CD4-positive, alpha-beta T cell treated with Interleukin-15 for 1 hour (primary cell): ENCODE results near the gene DGKG.
A peak's percentile ranks its signal among the peaks of the same experiment; 100 is the strongest.

ENCODE experiments used
- DNase-seq: peaks from one replicate; pipeline ENCODE4 v3.0.0-alpha.2; 2020

DGKG gene

DNA sequence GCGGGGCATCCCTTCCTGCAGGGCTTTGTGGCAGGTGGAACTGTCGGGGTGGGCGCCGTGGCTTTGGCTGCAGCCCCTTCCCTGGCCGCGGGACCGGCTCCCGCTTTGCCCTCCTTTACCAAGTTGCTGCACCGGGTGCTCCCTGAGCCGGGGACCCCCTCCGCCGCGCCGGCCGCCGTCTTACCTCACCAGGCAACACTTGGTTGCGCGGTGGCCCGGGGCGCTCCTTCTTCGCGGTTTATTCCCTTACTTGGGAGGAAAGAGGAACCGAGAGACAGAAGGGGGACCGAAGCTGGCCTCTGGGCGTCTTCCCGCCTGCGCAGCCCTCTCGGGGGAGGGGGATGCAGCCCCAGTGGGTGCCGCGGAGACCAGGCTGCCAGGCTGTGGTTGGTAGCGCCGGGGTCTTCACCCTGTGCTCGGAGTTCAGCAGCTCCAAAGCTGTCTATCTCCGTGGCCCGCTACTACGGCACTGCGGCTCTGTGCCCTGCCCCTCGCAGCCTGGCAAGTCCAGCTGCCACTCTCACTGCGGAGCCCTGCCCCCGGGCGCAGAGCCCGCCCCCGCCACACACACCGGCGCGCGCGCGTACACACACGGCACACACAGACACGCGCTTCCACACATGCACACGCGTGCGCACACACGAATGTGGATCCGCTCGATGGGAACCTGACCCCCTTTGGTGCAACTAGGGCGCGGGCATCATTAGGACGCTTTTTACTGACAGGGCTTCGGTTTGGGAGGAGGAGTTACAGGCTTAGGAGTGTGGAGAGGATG is at the start of gene DGKG:
Gene DGKG (minus strand): TSS at position 473 of the 775 bp plus-strand sequence. CDS start 41,775 bp downstream, outside the sequence.
- DNase-seq: peak; percentile 62

DNA sequence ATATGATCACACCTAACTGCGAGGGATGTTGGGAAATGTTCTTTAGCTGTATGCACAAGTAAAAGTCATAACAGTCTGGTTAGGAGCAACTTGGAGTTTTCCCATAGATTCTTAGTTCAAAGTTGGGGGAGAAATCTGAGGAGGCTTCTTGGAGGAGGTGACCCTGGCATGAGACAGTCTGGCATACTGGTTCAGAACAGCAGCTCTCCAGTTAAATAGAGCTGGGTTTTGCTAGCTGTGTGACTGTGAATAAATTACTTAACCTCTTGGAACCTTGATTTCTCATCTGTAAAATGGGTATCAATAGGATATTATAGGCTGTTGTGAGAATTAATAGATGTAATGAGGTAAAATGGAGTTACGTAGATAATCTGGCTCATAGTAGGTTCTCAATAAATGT is 49.1 kb upstream of the DGKG start:
- no peak for DNase-seq

DNA sequence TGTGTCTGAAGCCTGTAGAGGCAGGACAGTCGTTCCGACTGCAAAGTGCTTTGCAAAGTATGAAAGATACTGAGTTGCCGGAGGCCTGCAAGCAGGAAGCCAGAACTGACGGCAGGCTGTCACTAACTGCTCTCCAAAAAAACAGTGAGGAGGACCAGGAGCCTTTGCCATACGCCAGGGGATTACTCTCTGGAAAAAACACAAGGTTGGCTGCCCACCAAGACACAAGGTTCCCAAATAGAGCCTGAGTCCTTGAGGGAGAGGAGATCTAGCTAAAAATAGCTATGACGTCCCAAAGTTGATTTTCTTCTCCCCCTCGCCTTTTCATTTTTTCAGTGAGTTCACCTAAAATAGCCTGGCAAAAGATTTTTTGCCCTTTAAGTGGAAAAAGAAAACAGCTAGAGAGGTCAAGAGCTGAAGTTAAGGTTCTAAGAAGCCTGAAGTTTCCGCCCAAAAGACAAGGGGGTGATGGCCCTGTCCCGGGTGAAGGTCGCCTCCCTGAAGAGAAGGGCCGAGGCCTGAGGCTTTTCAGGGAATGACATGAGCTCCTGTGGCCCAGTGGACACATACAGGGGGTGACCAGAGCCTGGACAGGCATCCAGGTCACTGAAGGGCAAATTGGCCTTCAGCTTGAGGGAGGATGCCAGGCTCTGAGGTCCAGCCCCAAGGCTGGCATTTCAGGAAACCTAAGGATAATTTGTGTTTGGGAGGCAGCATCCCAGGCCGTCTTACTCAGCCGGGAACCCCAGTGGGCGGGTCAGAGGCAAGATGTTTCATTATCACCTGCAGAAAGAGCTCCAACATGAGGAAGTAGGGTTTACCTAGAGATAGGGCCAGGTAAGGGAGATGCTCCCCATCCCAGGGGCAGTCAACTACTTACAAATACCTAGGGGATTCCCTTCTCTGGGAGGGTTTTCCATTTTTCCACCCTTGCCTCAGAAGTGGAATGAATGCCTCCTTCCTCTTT is 44.9 kb upstream of the DGKG start:
- no peak for DNase-seq

DNA sequence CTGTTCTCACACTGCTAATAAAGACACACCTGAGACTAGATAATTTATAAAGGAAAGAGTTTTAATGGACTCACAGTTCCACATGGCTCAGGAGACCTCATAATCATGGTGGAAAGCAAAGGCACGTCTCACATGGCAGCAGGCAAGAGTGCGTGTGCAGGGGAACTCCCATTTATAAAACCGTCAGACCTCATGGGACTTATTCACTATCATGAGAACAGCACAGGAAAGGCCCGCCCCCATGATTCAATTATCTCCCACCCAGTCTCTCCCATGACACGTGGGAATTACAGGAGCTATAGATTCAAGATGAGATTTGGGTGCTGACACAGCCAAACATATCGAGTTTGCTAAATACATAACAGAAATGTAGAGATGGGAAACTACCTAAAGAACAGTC is 39.5 kb upstream of the DGKG start:
- DNase-seq: no peak

DNA sequence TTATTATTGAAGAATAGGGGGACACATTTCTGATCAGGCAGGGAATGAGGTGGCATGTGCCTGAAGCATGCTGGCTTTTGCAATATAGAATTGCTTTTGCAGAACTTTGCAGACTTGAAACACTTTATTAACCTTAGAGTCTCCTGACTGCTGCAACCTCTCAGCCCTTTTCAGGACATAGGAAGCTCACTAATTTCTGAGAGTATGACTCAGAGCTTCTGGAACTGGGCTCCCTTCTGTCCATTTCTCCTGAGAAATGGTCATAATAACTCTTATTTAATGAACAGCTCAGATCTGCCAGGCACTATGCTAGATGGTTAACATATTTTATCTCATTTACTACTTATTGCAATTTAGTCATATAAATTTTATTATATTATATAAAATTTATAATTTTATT is 38.6 kb upstream of the DGKG start:
- DNase-seq: no peak

DNA sequence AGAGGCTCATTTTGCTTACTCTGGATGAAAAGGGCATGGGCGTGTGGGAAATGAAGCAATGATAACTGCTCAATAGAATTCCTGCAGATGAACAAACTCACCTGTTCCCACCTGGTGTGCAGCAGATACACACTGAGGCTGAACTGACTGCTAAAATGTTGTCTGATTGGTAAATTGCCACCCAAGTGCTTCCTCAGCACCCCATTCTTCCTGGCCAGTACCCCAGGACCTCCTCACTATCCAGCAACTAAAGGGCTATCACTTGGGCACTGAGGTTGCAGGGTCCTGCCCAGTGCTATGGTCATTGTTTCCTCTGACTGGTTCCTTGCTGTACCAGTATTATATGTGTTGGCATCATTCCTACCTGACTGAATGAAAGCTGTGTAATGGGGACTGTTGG is 38.0 kb upstream of the DGKG start:
- no peak for DNase-seq

DNA sequence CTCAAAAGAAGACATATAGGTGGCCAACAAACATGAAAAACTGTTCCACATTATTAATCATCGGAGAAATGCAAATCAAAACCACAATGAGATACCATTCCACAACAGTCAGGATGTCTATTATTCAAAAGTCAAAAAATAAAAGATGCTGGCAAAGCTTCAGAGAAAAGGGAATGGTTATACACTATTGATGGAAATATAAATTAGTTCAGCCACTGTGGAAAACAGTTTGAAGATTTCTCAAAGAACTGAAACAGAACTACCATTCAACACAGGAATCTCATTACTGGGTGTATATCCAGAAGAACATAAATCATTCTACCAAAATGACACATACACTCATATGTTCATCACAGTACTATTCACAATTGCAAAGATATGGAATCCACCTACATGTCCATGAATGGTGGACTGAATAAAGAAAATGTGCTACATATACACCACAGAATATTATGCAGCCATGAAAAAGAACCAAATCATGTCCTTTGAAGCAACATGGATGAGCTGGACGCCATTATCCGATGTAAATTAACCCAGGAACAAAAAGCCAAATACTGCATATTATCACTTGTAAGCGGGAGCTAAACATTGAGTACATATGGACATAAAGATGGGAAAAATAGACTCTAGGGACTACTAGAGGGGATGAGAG is 32.7 kb upstream of the DGKG start:
- DNase-seq: no peak

DNA sequence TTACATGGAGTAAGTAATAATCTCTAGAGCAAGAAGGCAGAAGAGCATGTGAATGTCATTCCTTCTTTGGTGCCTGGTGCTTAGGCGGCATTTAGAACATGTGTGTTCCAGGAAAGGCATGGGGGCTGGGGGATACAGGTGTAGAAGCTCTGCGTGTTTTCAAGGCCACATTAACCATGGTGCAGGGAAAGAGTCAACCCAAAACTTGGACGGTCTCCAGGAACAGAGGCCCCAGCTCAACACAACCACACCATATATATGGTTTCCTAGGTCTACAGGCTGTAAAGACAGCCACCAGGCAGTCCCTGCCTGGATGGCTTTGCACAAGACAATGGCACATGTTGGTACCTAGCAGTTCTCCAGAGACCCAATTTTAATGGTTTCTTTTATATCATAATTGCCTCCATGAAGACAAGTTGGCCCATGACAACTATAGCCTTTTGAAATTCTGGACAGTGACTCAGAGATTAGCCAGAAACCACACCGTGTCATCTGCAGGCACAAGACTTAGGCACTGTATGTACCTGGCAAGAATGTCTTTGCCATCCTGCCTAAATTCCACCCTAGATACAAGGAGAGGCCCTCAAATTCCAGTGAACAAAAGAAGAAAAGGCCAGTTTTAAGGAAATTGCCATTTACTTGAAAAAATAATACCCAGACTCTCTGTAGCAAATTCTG is 25.0 kb upstream of the DGKG start:
- DNase-seq: no peak

DNA sequence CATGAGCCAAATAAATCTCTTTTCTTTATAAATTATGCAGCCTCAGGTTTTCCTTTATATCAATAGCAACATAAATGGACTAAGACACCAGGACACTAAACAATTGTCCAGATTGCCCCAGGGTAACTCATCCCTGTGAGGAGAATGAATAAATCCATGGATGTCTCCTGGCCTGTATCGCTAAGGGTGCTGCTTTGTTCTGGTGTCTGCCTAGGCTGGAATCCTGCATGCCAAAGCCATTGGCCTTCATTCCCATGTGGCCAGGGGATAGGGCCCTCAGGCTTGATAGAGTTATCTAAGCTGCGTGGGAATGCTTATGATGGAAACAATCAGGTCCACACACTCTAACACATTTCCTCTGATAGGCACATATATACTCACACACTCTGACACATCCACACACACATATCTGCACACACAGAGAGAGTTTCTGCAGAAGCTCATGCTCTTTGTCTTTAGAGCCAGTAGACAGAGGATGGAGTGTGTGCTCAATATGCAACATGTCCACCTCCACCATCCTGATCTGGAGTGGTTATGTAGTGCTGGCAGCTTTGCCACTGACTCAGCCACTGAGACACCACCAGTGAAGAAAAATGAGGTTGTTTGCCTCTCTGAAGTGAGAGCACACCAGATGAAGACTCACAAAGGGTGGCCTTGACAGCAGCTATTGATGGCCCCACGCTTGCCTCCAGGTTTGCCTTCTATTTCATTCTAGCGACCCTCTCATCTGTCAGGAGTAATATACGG is 24.0 kb upstream of the DGKG start:
- DNase-seq: no peak

DNA sequence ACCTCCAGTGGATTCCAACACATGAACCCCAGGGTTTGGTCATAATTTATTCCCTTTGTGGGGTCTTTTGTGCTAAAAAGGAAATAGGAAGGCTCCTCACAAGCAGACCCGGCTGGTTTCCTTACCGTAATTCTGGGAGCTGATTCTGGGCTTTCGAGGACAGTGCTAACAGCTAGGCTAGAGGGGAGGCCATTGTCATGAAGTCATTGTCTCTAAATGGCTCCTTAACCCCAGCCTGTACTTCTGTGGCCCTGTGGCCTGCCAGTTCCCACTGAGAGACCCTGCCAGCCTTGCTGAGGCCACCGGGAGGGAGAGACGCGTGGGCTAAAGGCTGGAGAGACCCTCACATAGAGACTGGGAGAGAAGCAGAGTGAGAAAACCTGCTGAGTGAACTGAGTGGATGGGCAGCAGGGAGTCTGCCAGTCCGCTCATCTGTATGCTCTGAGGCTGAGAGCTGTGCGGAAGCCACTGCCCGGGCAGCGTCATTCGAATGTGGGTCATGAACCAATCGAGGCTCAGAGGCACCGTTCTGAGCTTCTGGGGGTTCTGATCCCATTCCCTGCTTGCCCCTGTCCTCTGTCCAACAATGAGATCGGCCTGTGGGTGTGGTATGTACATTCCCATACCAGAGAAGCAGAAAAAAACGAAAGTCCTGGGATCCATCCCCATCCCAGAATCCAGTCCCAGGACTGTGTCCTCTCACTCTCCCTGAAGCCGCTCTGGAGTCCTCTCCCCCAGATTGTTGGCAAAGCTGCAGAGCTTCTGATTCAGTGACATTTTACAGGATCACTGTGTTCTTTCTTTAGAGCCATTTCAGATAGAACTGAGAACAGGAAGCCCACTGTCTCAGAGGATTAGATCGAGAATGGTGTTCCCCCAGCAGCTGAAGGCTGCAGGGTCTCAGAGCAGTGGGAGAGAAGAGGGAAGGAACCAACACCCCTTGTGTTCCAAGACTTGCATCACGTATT is 21.3 kb upstream of the DGKG start:
- no peak for DNase-seq

DNA sequence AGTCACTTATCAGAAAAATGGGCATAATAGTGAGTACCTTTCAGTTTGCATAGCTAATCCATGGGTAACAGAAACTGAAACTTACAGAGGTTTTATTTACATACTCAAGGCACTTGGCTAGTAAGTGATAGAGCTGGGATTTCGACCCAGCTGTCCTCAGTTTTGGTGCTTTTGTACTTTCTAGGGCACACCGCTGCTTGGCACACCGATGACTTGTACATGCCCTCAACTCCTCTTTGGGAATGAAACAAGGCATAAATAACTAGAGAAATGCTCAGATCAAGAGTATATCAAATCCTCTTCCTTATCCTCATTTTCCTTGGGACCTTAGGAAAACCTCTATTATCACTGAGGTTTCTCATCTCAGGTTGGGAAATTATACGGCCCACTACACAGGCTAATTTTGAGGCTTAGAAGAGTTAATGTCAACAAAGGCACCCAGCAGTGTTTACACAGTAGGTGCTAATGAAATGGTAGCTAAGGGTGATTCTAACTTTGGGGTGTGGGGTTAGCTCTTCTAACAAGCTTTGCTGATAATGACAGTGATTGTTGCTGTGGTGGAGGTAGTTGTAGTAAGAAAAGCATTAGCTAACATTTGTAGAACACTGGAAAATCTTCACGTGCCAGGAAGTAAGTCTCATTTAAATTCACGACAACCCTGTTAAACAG is 20.3 kb upstream of the DGKG start:
- no peak for DNase-seq

DNA sequence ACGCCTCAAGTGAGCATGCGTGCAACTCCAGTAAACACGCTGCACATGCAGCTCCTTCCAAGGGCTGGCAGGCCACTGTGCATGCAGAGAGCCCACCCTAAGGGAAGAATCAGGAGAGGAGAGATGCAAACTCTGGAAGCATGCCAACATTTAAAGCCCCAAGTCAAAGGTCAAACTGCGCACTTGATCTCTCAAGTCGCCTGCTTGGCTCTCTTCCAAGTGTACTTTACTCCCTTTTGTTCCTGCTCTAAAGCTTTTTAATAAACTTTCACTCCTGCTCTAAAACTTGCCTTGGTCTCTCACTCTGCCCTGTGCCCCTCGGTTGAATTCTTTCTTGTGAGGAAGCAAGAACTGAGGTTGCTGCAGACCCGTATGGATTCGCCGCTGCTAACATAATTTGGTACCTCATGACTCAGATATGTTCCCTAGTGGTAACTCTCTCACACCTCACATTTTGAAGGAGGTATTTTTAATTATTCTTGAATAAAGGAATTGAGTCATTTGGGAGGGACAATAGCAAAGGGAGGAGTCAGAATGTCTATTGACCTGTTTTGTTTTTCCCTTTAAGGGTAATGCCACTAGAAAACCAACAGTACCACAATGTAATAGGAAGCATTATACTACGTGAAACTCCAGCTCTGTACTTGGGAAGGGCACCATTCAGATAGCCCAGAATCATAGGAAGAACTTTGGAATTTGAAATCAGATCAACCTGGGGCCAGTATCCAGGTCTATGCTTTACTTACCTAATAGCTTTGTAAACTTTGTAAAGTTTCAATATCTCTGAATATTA is 19.6 kb upstream of the DGKG start:
- DNase-seq: no peak

DNA sequence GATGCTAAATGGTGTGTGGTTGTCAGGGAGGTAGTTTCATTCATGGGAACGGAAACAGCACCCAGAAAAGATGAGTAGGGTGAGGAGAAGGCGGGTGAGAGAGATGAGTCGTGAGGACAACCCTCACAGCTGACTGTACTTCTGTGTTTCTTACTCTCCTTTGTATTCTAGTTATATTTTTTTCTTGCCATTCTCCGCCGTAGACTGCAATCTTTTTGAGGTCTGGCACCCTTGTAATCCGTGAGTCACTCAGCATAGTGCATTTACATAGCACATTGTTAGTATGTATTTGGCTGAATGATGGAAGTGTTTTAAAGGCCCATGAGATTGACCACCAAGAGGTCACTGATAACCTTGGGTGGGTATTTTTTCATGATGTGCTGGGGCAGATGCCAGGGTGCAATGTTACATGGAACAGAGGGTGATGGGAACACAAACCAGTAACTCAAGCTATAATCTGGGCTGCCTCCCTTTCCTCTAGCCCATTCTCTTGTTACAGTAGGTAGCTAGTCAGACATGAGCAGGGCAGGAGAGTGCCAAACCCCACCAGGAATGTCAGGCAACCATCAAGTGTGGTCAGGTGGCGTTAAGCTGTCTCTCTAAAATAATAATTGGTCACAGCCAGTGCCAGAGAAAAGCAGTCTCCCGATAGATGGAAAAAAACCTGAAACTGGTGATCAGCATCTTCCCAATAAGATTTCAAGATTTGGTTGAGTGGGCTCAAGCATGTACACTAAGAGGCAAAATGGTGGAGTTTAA is 18.8 kb upstream of the DGKG start:
- no peak for DNase-seq

DNA sequence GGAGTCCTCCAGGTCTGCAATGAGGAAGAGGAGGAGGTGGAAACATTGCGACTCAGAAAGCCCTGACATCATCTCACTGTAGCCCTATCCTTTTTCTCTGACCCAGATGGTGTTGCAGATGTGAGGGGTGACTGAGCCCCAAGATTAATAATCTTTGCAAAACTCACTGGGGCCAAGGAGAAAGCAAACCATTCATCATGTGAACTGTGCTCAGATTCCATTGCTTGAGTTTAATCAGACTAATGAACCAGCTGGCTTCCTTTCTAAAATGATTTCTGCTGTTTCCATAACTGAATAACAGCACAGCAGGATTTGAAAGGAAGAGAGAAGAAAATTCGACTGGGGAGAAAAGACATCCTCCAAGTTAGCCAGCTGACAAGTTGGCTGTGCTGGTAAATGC is 13.4 kb upstream of the DGKG start:
- DNase-seq: no peak

DNA sequence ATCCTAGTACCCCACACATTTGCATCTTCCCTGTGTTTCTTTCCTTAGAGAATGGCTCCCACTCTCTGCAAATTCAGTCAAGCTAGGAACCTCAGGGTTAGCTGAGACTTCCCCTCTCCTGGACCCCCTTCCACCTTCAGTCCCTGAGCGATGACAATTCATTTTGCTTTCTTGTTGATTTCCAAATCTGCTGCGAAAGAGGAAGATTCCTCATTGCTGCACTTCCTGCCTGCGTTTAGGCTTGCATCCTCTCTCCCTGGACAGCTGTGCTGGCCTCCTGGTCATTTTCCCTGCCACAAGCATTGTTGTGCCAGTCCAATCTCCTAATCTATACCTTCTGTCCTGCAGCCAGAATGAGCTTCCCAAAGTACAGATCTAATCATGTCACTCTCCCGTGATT is 12.3 kb upstream of the DGKG start:
- DNase-seq: no peak

DNA sequence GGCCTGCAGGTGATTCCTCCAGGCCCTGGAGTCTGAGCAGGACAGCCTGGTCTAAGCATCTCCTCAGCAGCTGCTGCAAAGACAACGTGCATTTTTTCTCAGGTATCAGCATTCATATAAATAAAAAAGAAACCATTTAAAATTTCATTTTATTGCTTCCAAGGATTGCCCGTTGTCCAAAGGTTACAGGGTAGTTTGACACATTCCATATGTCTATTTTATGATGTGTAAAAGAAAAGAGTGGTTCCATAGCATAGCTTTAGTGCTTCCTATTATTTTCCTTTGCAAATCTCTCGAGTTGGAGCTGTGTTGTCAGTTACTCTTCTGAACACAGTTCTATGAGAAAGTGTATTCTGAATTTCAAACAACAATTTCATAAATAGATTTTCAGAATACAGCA is 7.2 kb upstream of the DGKG start:
- no peak for DNase-seq

DNA sequence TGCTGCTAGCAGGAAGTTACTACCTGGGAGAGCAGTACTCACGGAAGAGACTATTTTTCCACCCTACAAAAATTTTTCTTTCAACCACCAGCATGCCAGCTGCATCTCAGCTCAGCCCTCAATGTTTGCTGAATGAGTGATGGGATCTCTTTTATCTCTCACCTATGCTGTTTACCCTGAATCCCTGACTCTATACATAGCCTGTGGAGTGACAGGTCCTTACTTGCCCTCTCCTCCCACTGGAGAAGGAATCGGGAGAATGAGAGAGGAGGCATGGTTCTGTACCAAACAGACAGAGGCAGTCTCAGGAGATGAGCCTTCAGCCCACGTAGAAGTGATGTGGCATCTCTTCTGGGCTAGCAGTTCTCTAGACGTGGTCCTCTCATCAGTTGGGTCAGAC is 6.7 kb upstream of the DGKG start:
- DNase-seq: no peak

DNA sequence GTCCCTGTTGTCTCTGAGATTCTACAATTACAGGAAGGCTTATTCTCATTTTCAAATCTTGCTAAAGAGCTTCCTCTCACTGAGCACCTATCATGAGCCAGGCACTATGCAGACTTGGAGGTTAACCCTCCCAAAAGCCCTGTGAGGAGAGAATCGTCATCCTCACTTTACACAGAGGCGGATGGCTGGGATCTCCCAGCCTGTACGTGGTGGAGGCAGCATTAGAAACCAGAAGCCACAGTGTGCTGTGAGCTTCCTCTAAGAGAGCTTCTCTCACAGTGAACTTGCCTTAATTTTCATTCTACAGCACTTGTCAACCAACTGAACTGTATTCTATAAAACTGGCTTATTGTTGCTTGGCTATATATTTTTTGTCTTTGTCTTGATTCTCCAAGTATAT is 6.1 kb upstream of the DGKG start:
- no peak for DNase-seq

DNA sequence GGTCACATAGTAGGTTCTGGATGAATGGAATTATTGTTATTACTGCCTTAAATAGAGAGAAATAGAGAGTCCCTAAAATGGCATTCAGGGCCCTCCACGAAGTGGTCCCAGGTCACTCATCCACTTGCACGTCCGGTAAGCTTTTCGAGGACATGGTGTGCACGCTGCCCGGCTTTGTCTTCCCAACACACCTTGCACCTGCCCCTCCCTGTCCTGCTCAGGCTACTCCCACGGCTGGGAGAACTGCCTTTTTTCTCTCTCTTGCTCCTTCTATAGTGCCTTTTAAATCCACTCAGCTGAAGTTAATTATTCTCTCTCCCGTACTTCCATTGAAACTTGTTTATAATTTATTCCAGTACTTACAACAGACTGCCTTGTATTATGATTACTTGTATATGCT is 5.6 kb upstream of the DGKG start:
- DNase-seq: no peak
